B cell (primary cell): ENCODE results near the gene HPN. TPM values are rescaled to one million over a fixed set of nuclear protein-coding genes. Genes with fewer than 3 reads are reported as not detected.

Experiments
- ATAC-seq: fragments of 200-7000 bp; cut with Tn5 transposase; one replicate; pipeline ENCODE4 v1.10.0; 2021; ENCODE audit warnings: low read depth, mild to moderate bottlenecking, moderate number of reproducible peaks, moderate library complexity
- CTCF ChIA-PET: fragments of 350-600 bp; sonication (Branson Sonifier 250); formaldehyde crosslinking; loops from one replicate; lab custom pipeline; 2021; ENCODE audit warnings: antibody characterized with exemption, inconsistent platforms; lab: Charles Lee
- POLR2A ChIA-PET: fragments of 350-600 bp; sonication (Branson Sonifier 250); formaldehyde crosslinking; loops from one replicate; lab custom pipeline; 2021; ENCODE audit warnings: antibody characterized with exemption; lab: Charles Lee
- DNase-seq: peaks from one replicate; pipeline ENCODE4 v3.0.0; 2013
- H2AFZ ChIP-seq: 2 replicates; pipeline ENCODE4 v1.6.1; 2012; ENCODE audit warnings: mild to moderate bottlenecking, low read depth, low read length; ENCODE audit not compliant: insufficient read depth, poor library complexity, severe bottlenecking
- H3K27ac ChIP-seq, 2 donors: 1 replicate in 1 of 2; 2 replicates in 1 of 2; pipeline ENCODE4 v1.5.1; 2012 to 2013; ENCODE audit warnings: low read length in 2 of 2, mild to moderate bottlenecking in 2 of 2, moderate library complexity in 1 of 2
- H3K27me3 ChIP-seq, 4 experiments: fragments of 200-600 bp in 1 of 4; sonication (generic) in 1 of 4; replicated peaks in 1 of 4; 1 replicate in 2 of 4; 2 replicates in 2 of 4; pipeline versions ENCODE4 v1.6.1 to v1.7.0; 2013 to 2016; ENCODE audit warnings: low read length in 3 of 4, mild to moderate bottlenecking in 2 of 4, mixed read lengths in 1 of 4, moderate library complexity in 1 of 4; ENCODE audit not compliant: insufficient read depth in 4 of 4, control insufficient read depth in 3 of 4; ENCODE audit errors: control extremely low read depth in 1 of 4
- H3K36me3 ChIP-seq, 2 experiments: replicated peaks in 1 of 2; 1 replicate in 1 of 2; 2 replicates in 1 of 2; pipeline versions ENCODE4 v1.6.1 to v1.7.1; 2013; ENCODE audit warnings: low read length in 1 of 2; ENCODE audit not compliant: insufficient read depth in 2 of 2, control insufficient read depth in 1 of 2; ENCODE audit errors: control extremely low read depth in 1 of 2, extremely low read depth in 1 of 2
- H3K4me1 ChIP-seq, 2 donors: fragments of 200-600 bp in 1 of 2; sonication (generic) in 1 of 2; 1 replicate in 1 of 2; 2 replicates in 1 of 2; pipeline versions ENCODE4 v1.5.1 to v1.6.1; 2013 to 2017; ENCODE audit warnings: low read length in 2 of 2; ENCODE audit not compliant: control insufficient read depth in 2 of 2, insufficient read depth in 2 of 2
- H3K4me2 ChIP-seq: replicated peaks from 2 replicates; pipeline ENCODE3; 2012; ENCODE audit warnings: mild to moderate bottlenecking, low read depth, low read length; ENCODE audit not compliant: poor library complexity, severe bottlenecking
- H3K4me3 ChIP-seq, 5 experiments: fragments of 200-600 bp in 1 of 5; sonication (generic) in 1 of 5; 1 replicate in 3 of 5; 2 replicates in 2 of 5; pipeline versions ENCODE4 v1.5.1 to v1.7.0; 2011 to 2016; ENCODE audit warnings: low read length in 4 of 5, mild to moderate bottlenecking in 4 of 5, low read depth in 2 of 5, control low read depth in 1 of 5, moderate library complexity in 1 of 5; ENCODE audit not compliant: insufficient read depth in 1 of 5; ENCODE audit errors: control extremely low read depth in 1 of 5, extremely low read depth in 1 of 5
- H3K79me2 ChIP-seq: fragments of 200-600 bp; sonication (generic); one replicate; pipeline ENCODE4 v1.6.0; 2016; ENCODE audit warnings: low read length; ENCODE audit not compliant: control insufficient read depth, insufficient read depth
- H3K9ac ChIP-seq: fragments of 200-600 bp; sonication (generic); 2 replicates; pipeline ENCODE4 v1.6.1; 2017; ENCODE audit warnings: mild to moderate bottlenecking, low read length, moderate library complexity
- H3K9me3 ChIP-seq, 3 donors: one replicate each; pipeline versions ENCODE4 v1.6.1 to v1.7.1; 2013; ENCODE audit warnings: low read length in 2 of 3; ENCODE audit not compliant: control insufficient read depth in 2 of 3, insufficient read depth in 1 of 3; ENCODE audit errors: control extremely low read depth in 1 of 3
- H4K20me1 ChIP-seq: 2 replicates; pipeline ENCODE4 v1.6.0; 2012; ENCODE audit warnings: mild to moderate bottlenecking, low read length; ENCODE audit not compliant: insufficient read depth, control insufficient read depth, poor library complexity, severe bottlenecking
- H3K27ac Mint-ChIP-seq: one replicate; pipeline ENCODE4 v1.8.0; 2021; ENCODE audit warnings: mixed read lengths
- H3K27me3 Mint-ChIP-seq: one replicate; pipeline ENCODE4 v1.8.0; 2021; ENCODE audit warnings: mixed read lengths
- H3K4me1 Mint-ChIP-seq: one replicate; pipeline ENCODE4 v1.8.0; 2021; ENCODE audit warnings: mixed read lengths
- H3K4me3 Mint-ChIP-seq: one replicate; pipeline ENCODE4 v1.8.0; 2021; ENCODE audit warnings: mixed read lengths
- H3K9me3 Mint-ChIP-seq: one replicate; pipeline ENCODE4 v1.8.0; 2022; ENCODE audit warnings: mixed read lengths; ENCODE audit not compliant: insufficient read depth
- EZH2 ChIP-seq: IDR thresholded peaks from 2 replicates; pipeline ENCODE4 v1.6.1; 2012; ENCODE audit warnings: borderline replicate concordance, low read depth, mild to moderate bottlenecking, moderate library complexity, low read length; ENCODE audit not compliant: insufficient read depth, poor library complexity, severe bottlenecking
- WGBS: methylation state at CpG from one replicate; pipeline ENCODE4 v1.1.5; 2013; ENCODE audit warnings: missing lambda C conversion rate; ENCODE audit not compliant: insufficient coverage; 5-methylcytosine and 5-hydroxymethylcytosine counted together
- intact Hi-C: fragments of 100-400 bp; cut with micrococcal nuclease; formaldehyde crosslinking; loops from one replicate; pipeline ENCODE4 v1.10.0; 2022
- polyA plus RNA-seq: library from polyadenylated mRNA; depleted of rRNA; stranded (reverse); fragments of >200 nt; gene quantifications from 2 replicates; pipeline ENCODE4 v1.2.3, GENCODE V29; 2012
- total RNA-seq, 2 donors: library from RNA; stranded (reverse); fragments of 120-200 nt in 1 of 2; gene quantifications; 1 replicate in 1 of 2; 2 replicates in 1 of 2; pipeline versions ENCODE4 v1.2.3 to v1.2.4, GENCODE V29; 2013 to 2022
- TF ChIP-seq, protein P1 (sequence below): fragments of 200-600 bp; IDR thresholded peaks from one replicate; pipeline ENCODE4 v1.8.0; 2022; ENCODE audit warnings: antibody characterized with exemption, mild to moderate bottlenecking

The HPN gene
- total and polyA plus RNA-seq, 2 donors (not counting 1 experiment from before 2014, with no cell fraction given), result 0.30 TPM; not detected in 1

DNA sequence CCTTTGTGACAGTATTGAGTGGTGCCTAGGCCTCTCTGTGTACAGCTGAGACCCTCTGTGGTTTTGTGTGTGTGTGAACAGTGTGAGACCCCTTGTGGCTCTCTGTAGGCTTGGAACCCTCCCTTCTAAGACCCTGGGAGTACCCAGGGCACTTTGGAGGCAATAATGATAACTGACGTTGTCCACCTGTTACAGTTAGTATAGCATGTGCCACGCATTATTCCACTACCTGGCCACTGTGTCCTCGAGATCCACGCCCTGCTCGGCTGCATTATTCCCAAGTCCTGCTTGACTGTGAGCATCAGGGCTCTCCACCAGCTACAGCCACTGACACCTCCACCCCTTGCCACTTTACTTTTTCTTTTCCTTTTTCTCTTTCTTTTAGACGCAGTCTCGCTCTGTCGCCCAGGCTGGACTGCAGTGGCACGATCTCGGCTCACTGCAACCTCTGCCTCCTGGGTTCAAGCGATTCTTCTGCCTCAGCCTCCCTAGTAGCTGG is 39.4 kb upstream of the HPN start:
- 93% methylated on average over 10 of the region's 11 CpGs for WGBS
- no peak for DNase-seq
- POLR2A ChIA-PET, result no interaction called here

More for the DNA sequence above, 39.4 kb upstream of the HPN start:
- TF ChIP-seq EZH2, result no peak
- TF ChIP-seq, protein P1, sequence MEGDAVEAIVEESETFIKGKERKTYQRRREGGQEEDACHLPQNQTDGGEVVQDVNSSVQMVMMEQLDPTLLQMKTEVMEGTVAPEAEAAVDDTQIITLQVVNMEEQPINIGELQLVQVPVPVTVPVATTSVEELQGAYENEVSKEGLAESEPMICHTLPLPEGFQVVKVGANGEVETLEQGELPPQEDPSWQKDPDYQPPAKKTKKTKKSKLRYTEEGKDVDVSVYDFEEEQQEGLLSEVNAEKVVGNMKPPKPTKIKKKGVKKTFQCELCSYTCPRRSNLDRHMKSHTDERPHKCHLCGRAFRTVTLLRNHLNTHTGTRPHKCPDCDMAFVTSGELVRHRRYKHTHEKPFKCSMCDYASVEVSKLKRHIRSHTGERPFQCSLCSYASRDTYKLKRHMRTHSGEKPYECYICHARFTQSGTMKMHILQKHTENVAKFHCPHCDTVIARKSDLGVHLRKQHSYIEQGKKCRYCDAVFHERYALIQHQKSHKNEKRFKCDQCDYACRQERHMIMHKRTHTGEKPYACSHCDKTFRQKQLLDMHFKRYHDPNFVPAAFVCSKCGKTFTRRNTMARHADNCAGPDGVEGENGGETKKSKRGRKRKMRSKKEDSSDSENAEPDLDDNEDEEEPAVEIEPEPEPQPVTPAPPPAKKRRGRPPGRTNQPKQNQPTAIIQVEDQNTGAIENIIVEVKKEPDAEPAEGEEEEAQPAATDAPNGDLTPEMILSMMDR, result no peak
- peaks cover 3 to 14% of the 10 kb centered on the region in 2 experiments for H3K36me3 ChIP-seq
- Mint-ChIP-seq H3K27ac (peak overlapping the region; percentile 85), H3K4me1 (peaks cover 56% of the 10 kb centered on the region), H3K9me3 (no peaks in the 10 kb centered on the region), H3K27me3 (no peaks in the 10 kb centered on the region), H3K4me3 (peak overlapping the region; percentile 93)
- intact Hi-C loops, result loop anchor here (5.0 kb wide), 1 partner anchor 270 kb away; the partner anchor contains the start of gene ZNF181
- H3K4me2 ChIP-seq, result peak overlapping the region; percentile 99
- peaks cover 59% of the 10 kb centered on the region for H3K79me2 ChIP-seq
- peaks cover 47 to 61% of the 10 kb centered on the region in 2 donors for H3K4me1 ChIP-seq
- H3K27me3 ChIP-seq, result no peaks in the 10 kb centered on the region
- no peak overlapping the region for H3K9ac ChIP-seq
- H3K27ac ChIP-seq, result peak overlapping the region in 1 of 2 donors; percentile 84
- H3K9me3 ChIP-seq, result no peaks in the 10 kb centered on the region
- H3K4me3 ChIP-seq, result peak overlapping the region in 1 of 5 experiments; percentile 28
- peaks cover 39% of the 10 kb centered on the region for H4K20me1 ChIP-seq
- no peak overlapping the region for H2AFZ ChIP-seq
- ATAC-seq, result no peak
- CTCF ChIA-PET, result interaction anchor here (5.0 kb wide), 1 partner anchor 11 kb away, joined by 32 read pairs; no protein-coding TSS in a partner anchor
